Caco-2 (cell line): ENCODE measurements around the gene KLK1. TPM values are rescaled to one million over a fixed set of nuclear protein-coding genes. Genes with fewer than 3 reads are reported as not detected.
A peak's percentile ranks its signal among the peaks of the same experiment; 100 is the strongest.

Experiments used
- BruUV-seq: library from RNA; stranded (reverse); fragments of 400-500 nt; replicated peaks from 2 replicates; lab custom pipeline; 2021; lab: Mats Ljungman, UMichigan
- CTCF ChIA-PET: fragments of 300-600 bp; sonication (Branson Sonifier 250); formaldehyde crosslinking; loops from one replicate; lab custom pipeline; 2022; ENCODE audit warnings: antibody characterized with exemption; lab: Charles Lee
- POLR2A ChIA-PET: fragments of 300-600 bp; sonication (Branson Sonifier 250); formaldehyde crosslinking; loops from one replicate; lab custom pipeline; 2022; ENCODE audit warnings: antibody characterized with exemption; lab: Charles Lee
- DNase-seq, 2 experiments: peaks; one replicate each; pipeline versions ENCODE4 v3.0.0 to v3.0.0-alpha.2; 2020 to 2022
- H3K27me3 ChIP-seq: replicated peaks from 2 replicates; pipeline ENCODE4 v1.6.0; 2011; ENCODE audit warnings: low read length; ENCODE audit not compliant: control insufficient read depth, insufficient read depth
- H3K36me3 ChIP-seq: 2 replicates; pipeline ENCODE4 v1.5.1; 2011; ENCODE audit warnings: low read length; ENCODE audit not compliant: control insufficient read depth, insufficient read depth
- H3K4me1 ChIP-seq: fragments of 250-450 bp; sonication (Bioruptor Pico); 2 replicates; pipeline ENCODE4 v1.5.1; 2020; ENCODE audit warnings: mild to moderate bottlenecking
- H3K4me3 ChIP-seq: 2 replicates; pipeline ENCODE4 v1.5.1; 2011; ENCODE audit warnings: low read depth, mild to moderate bottlenecking, control low read depth, low read length
- H3K9me3 ChIP-seq: fragments of 250-450 bp; sonication (Bioruptor Pico); 2 replicates; pipeline ENCODE4 v1.5.1; 2020; ENCODE audit warnings: mild to moderate bottlenecking, moderate library complexity
- H3K27ac Mint-ChIP-seq: one replicate; pipeline ENCODE4 v1.8.0; 2022; ENCODE audit warnings: mixed read lengths; ENCODE audit not compliant: unreplicated experiment
- H3K27me3 Mint-ChIP-seq: one replicate; pipeline ENCODE4 v1.8.0; 2022; ENCODE audit warnings: mixed read lengths; ENCODE audit not compliant: insufficient read depth, unreplicated experiment
- H3K36me3 Mint-ChIP-seq: one replicate; pipeline ENCODE4 v1.8.0; 2022; ENCODE audit warnings: mild to moderate bottlenecking, mixed read lengths; ENCODE audit not compliant: insufficient read depth, unreplicated experiment
- H3K4me1 Mint-ChIP-seq: one replicate; pipeline ENCODE4 v1.8.0; 2022; ENCODE audit warnings: low read depth, mixed read lengths; ENCODE audit not compliant: unreplicated experiment
- H3K4me3 Mint-ChIP-seq: one replicate; pipeline ENCODE4 v1.8.0; 2022; ENCODE audit warnings: mild to moderate bottlenecking, moderate library complexity, mixed read lengths; ENCODE audit not compliant: unreplicated experiment
- H3K9me3 Mint-ChIP-seq: one replicate; pipeline ENCODE4 v1.8.0; 2022; ENCODE audit warnings: mixed read lengths; ENCODE audit not compliant: unreplicated experiment
- intact Hi-C: fragments of 100-400 bp; cut with micrococcal nuclease; formaldehyde crosslinking; loops from one replicate; pipeline ENCODE4 v1.10.0; 2022; ENCODE audit not compliant: unreplicated experiment
- total RNA-seq: library from RNA; stranded (reverse); gene quantifications from 2 replicates; pipeline ENCODE4 v1.2.3, GENCODE V29; 2022
- TF ChIP-seq, protein P1 (sequence below), 2 experiments: fragments of 200-600 bp in 1 of 2; IDR thresholded peaks; 1 replicate in 1 of 2; 2 replicates in 1 of 2; pipeline versions ENCODE4 v1.5.1 to v1.8.0; 2011 to 2022; ENCODE audit warnings: antibody characterized with exemption in 1 of 2, control low read depth in 1 of 2, inconsistent platforms in 1 of 2, low read depth in 1 of 2, low read length in 1 of 2, mild to moderate bottlenecking in 1 of 2, moderate library complexity in 1 of 2; ENCODE audit not compliant: insufficient read depth in 1 of 2, severe bottlenecking in 1 of 2, unreplicated experiment in 1 of 2

KLK1 gene
- total RNA-seq, 1 experiment from 2014 or later = 0.73 TPM

GRCh38 chr19:50844296-50844935, 20.8 kb upstream of the KLK1 start:
- Histone ChIP-seq H3K36me3 (no peaks in the 10 kb centered on the region), H3K27me3 (0 out of 2 replicates have a peak, but pooled peaks cover 1% of the 10 kb centered on the region), H3K4me3 (no peak overlapping the region), H3K4me1 (no peaks in the 10 kb centered on the region), H3K9me3 (peaks cover 8% of the 10 kb centered on the region; the same call in 1 of the 2 replicates)
- no peaks in the 10 kb centered on the region for H3K4me1 Mint-ChIP-seq
- ChIA-PET CTCF (no interaction called here), POLR2A (no interaction called here)
- H3K36me3 Mint-ChIP-seq = no peaks in the 10 kb centered on the region
- DNase-seq = peak in 1 of 2 experiments; percentile 45
- intact Hi-C loops = no loop called here
- BruUV-seq = no TSS peak
- TF ChIP-seq, protein P1, sequence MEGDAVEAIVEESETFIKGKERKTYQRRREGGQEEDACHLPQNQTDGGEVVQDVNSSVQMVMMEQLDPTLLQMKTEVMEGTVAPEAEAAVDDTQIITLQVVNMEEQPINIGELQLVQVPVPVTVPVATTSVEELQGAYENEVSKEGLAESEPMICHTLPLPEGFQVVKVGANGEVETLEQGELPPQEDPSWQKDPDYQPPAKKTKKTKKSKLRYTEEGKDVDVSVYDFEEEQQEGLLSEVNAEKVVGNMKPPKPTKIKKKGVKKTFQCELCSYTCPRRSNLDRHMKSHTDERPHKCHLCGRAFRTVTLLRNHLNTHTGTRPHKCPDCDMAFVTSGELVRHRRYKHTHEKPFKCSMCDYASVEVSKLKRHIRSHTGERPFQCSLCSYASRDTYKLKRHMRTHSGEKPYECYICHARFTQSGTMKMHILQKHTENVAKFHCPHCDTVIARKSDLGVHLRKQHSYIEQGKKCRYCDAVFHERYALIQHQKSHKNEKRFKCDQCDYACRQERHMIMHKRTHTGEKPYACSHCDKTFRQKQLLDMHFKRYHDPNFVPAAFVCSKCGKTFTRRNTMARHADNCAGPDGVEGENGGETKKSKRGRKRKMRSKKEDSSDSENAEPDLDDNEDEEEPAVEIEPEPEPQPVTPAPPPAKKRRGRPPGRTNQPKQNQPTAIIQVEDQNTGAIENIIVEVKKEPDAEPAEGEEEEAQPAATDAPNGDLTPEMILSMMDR (IDR thresholded peaks at IDR 0.05; ENCODE audit: insufficient read depth in 1 of 2, low read depth in 1 of 2, low read length in 1 of 2, severe bottlenecking in 1 of 2, unreplicated experiment in 1 of 2) = no peak
- H3K27ac Mint-ChIP-seq = no peak overlapping the region
- no peak overlapping the region for H3K4me3 Mint-ChIP-seq
- H3K9me3 Mint-ChIP-seq = peaks cover 10% of the 10 kb centered on the region
- H3K27me3 Mint-ChIP-seq = peaks cover 19% of the 10 kb centered on the region

- ChIA-PET POLR2A (no interaction called here), CTCF (no interaction called here)
- Histone ChIP-seq H3K27me3 (0 out of 2 replicates have a peak, but pooled peaks cover 1% of the 10 kb centered on the region), H3K4me1 (no peaks in the 10 kb centered on the region), H3K36me3 (no peaks in the 10 kb centered on the region), H3K9me3 (peaks cover 8% of the 10 kb centered on the region; the same call in 1 of the 2 replicates), H3K4me3 (no peak overlapping the region)
- peaks cover 19% of the 10 kb centered on the region for H3K27me3 Mint-ChIP-seq
- no peaks in the 10 kb centered on the region for H3K36me3 Mint-ChIP-seq
- no peak overlapping the region for H3K27ac Mint-ChIP-seq
- intact Hi-C loops = no loop called here
- BruUV-seq = no TSS peak
- TF ChIP-seq, protein P1 (IDR thresholded peaks at IDR 0.05; ENCODE audit: insufficient read depth in 1 of 2, low read depth in 1 of 2, low read length in 1 of 2, severe bottlenecking in 1 of 2, unreplicated experiment in 1 of 2) = no peak
- H3K4me3 Mint-ChIP-seq = no peak overlapping the region
- no peaks in the 10 kb centered on the region for H3K4me1 Mint-ChIP-seq
- DNase-seq = peak in 1 of 2 experiments; percentile 24
- H3K9me3 Mint-ChIP-seq = peaks cover 10% of the 10 kb centered on the region
Observed at GRCh38 chr19:50843701-50844221, 20.2 kb upstream of the KLK1 start.

DNA sequence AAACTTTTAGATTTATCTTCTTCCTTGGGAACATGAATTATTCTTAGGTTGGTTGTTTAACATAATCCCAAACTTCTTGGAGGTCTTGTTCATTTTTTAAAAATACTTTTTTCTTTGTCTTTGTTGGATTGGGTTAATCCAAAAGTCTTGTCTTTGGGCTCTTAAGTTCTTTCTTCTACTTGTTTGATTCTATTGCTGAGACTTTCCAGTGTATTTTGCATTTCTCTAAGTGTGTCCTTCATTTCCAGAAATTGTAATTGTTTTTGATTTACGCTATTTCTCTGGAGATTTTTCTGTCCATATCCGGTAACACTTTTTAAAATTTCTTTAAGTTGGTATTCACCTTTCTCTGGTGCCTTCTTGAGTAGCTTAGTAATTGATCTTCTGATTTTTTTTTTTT, 19.6 kb upstream of the KLK1 start:
- TF ChIP-seq, protein P1 (IDR thresholded peaks at IDR 0.05; ENCODE audit: insufficient read depth in 1 of 2, low read depth in 1 of 2, low read length in 1 of 2, severe bottlenecking in 1 of 2, unreplicated experiment in 1 of 2) = no peak
- Mint-ChIP-seq H3K4me1 (no peaks in the 10 kb centered on the region), H3K4me3 (no peak overlapping the region), H3K27ac (no peak overlapping the region), H3K36me3 (no peaks in the 10 kb centered on the region), H3K27me3 (peaks cover 19% of the 10 kb centered on the region), H3K9me3 (peaks cover 10% of the 10 kb centered on the region)
- no peaks in the 10 kb centered on the region for H3K36me3 ChIP-seq
- 0 out of 2 replicates have a peak, but pooled peaks cover 1% of the 10 kb centered on the region for H3K27me3 ChIP-seq
- no peak overlapping the region for H3K4me3 ChIP-seq
- POLR2A ChIA-PET = no interaction called here
- DNase-seq = no peak
- no TSS peak for BruUV-seq
- no peaks in the 10 kb centered on the region for H3K4me1 ChIP-seq
- CTCF ChIA-PET = no interaction called here
- intact Hi-C loops = no loop called here
- peaks cover 8% of the 10 kb centered on the region; the same call in 1 of the 2 replicates for H3K9me3 ChIP-seq
